WTC11 (cell line): ENCODE results near the gene NR3C1. TPM values are rescaled to one million over a fixed set of nuclear protein-coding genes. Genes with fewer than 3 reads are reported as not detected.

Experiments
- ATAC-seq: fragments of 200-7000 bp; cut with Tn5 transposase; 2 replicates; pipeline ENCODE4 v1.10.0; 2021; ENCODE audit warnings: mild to moderate bottlenecking, moderate library complexity
- CTCF ChIA-PET: fragments of 300-600 bp; sonication (Branson Sonifier 250); formaldehyde crosslinking; loops from one replicate; lab custom pipeline; 2021; ENCODE audit warnings: antibody characterized with exemption; lab: Charles Lee
- POLR2A ChIA-PET: fragments of 350-600 bp; sonication (Branson Sonifier 250); formaldehyde crosslinking; loops from one replicate; lab custom pipeline; 2021; ENCODE audit warnings: antibody characterized with exemption; lab: Charles Lee
- DNase-seq: peaks from one replicate; pipeline ENCODE4 v3.0.0; 2021; ENCODE audit warnings: low spot score
- H3K27ac Mint-ChIP-seq: 2 replicates; pipeline ENCODE4 v1.8.0; 2021; ENCODE audit warnings: mixed read lengths
- H3K27me3 Mint-ChIP-seq: 2 replicates; pipeline ENCODE4 v1.8.0; 2021; ENCODE audit warnings: low read depth, mild to moderate bottlenecking, moderate library complexity, mixed read lengths
- H3K36me3 Mint-ChIP-seq: 2 replicates; pipeline ENCODE4 v1.8.0; 2021; ENCODE audit warnings: mixed read lengths
- H3K4me1 Mint-ChIP-seq: 2 replicates; pipeline ENCODE4 v1.8.0; 2022; ENCODE audit warnings: mixed read lengths
- H3K4me3 Mint-ChIP-seq: 2 replicates; pipeline ENCODE4 v1.8.0; 2021; ENCODE audit warnings: mild to moderate bottlenecking, moderate library complexity, mixed read lengths
- H3K9me3 Mint-ChIP-seq: 2 replicates; pipeline ENCODE4 v1.8.0; 2021; ENCODE audit warnings: mixed read lengths
- AFF4 ChIP-seq: sonication (generic); formaldehyde crosslinking; IDR thresholded peaks from 2 replicates; pipeline ENCODE4 v1.8.1; 2023; ENCODE audit warnings: mild to moderate bottlenecking, missing genetic modification reagents, borderline replicate concordance
- ATF1 ChIP-seq: sonication (generic); formaldehyde crosslinking; IDR thresholded peaks from 2 replicates; pipeline ENCODE4 v1.8.1; 2023; ENCODE audit warnings: mild to moderate bottlenecking, moderate library complexity, missing genetic modification reagents
- ATF2 ChIP-seq: sonication (generic); formaldehyde crosslinking; IDR thresholded peaks from 2 replicates; pipeline ENCODE4 v1.8.1; 2022; ENCODE audit warnings: low read depth, missing genetic modification reagents, borderline replicate concordance
- CREB1 ChIP-seq: sonication (generic); formaldehyde crosslinking; IDR thresholded peaks from 2 replicates; pipeline ENCODE4 v1.8.0; 2023; ENCODE audit warnings: mild to moderate bottlenecking, missing genetic modification reagents
- EMX1 ChIP-seq: fragments of 250-450 bp; sonication (Bioruptor Pico); IDR thresholded peaks from 2 replicates; pipeline ENCODE4 v1.8.0; 2021; ENCODE audit warnings: mild to moderate bottlenecking
- ETV6 ChIP-seq: sonication (generic); formaldehyde crosslinking; IDR thresholded peaks from 2 replicates; pipeline ENCODE4 v1.8.1; 2022; ENCODE audit warnings: mild to moderate bottlenecking, missing genetic modification reagents
- GABPB1 ChIP-seq: sonication (generic); formaldehyde crosslinking; IDR thresholded peaks from 2 replicates; pipeline ENCODE4 v1.8.1; 2023; ENCODE audit warnings: mild to moderate bottlenecking, missing genetic modification reagents
- KAT7 ChIP-seq: sonication (generic); formaldehyde crosslinking; IDR thresholded peaks from 2 replicates; pipeline ENCODE4 v1.8.1; 2023; ENCODE audit warnings: missing genetic modification reagents, mild to moderate bottlenecking, borderline replicate concordance
- SMAD3 ChIP-seq: sonication (generic); formaldehyde crosslinking; IDR thresholded peaks from 2 replicates; pipeline ENCODE4 v1.8.0; 2022; ENCODE audit warnings: missing genetic modification reagents, mild to moderate bottlenecking, borderline replicate concordance
- ZMAT4 ChIP-seq: fragments of 250-450 bp; sonication (Bioruptor Pico); IDR thresholded peaks from 2 replicates; pipeline ENCODE4 v1.9.0; 2021; ENCODE audit warnings: mild to moderate bottlenecking
- ZNF121 ChIP-seq: sonication (generic); formaldehyde crosslinking; IDR thresholded peaks from 2 replicates; pipeline ENCODE4 v1.8.0; 2023; ENCODE audit warnings: missing genetic modification reagents
- total RNA-seq: library from RNA; stranded (reverse); gene quantifications from 3 replicates; pipeline ENCODE4 v1.2.3, GENCODE V29; 2021
- TF ChIP-seq, protein P1 (sequence below): sonication (generic); formaldehyde crosslinking; IDR thresholded peaks from 2 replicates; pipeline ENCODE4 v1.8.1; 2023; ENCODE audit warnings: mild to moderate bottlenecking, missing genetic modification reagents
- TF ChIP-seq, protein P2 (sequence below): sonication (generic); formaldehyde crosslinking; IDR thresholded peaks from 2 replicates; pipeline ENCODE4 v1.8.0; 2023; ENCODE audit warnings: missing genetic modification reagents, mild to moderate bottlenecking, borderline replicate concordance

NR3C1 gene
- total RNA-seq, 1 experiment from 2014 or later = 15.0 TPM

- peaks cover 16% of the 10 kb centered on the region for H3K9me3 Mint-ChIP-seq
- no peak for TF ChIP-seq ZNF121 (CRISPR knock-in tag)
- TF ChIP-seq ATF1 = no peak
- TF ChIP-seq EMX1 = no peak
- TF ChIP-seq AFF4 (CRISPR knock-in tag) = no peak
- TF ChIP-seq, protein P1, sequence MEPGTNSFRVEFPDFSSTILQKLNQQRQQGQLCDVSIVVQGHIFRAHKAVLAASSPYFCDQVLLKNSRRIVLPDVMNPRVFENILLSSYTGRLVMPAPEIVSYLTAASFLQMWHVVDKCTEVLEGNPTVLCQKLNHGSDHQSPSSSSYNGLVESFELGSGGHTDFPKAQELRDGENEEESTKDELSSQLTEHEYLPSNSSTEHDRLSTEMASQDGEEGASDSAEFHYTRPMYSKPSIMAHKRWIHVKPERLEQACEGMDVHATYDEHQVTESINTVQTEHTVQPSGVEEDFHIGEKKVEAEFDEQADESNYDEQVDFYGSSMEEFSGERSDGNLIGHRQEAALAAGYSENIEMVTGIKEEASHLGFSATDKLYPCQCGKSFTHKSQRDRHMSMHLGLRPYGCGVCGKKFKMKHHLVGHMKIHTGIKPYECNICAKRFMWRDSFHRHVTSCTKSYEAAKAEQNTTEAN = no peak
- TF ChIP-seq, protein P2, sequence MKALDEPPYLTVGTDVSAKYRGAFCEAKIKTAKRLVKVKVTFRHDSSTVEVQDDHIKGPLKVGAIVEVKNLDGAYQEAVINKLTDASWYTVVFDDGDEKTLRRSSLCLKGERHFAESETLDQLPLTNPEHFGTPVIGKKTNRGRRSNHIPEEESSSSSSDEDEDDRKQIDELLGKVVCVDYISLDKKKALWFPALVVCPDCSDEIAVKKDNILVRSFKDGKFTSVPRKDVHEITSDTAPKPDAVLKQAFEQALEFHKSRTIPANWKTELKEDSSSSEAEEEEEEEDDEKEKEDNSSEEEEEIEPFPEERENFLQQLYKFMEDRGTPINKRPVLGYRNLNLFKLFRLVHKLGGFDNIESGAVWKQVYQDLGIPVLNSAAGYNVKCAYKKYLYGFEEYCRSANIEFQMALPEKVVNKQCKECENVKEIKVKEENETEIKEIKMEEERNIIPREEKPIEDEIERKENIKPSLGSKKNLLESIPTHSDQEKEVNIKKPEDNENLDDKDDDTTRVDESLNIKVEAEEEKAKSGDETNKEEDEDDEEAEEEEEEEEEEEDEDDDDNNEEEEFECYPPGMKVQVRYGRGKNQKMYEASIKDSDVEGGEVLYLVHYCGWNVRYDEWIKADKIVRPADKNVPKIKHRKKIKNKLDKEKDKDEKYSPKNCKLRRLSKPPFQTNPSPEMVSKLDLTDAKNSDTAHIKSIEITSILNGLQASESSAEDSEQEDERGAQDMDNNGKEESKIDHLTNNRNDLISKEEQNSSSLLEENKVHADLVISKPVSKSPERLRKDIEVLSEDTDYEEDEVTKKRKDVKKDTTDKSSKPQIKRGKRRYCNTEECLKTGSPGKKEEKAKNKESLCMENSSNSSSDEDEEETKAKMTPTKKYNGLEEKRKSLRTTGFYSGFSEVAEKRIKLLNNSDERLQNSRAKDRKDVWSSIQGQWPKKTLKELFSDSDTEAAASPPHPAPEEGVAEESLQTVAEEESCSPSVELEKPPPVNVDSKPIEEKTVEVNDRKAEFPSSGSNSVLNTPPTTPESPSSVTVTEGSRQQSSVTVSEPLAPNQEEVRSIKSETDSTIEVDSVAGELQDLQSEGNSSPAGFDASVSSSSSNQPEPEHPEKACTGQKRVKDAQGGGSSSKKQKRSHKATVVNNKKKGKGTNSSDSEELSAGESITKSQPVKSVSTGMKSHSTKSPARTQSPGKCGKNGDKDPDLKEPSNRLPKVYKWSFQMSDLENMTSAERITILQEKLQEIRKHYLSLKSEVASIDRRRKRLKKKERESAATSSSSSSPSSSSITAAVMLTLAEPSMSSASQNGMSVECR = no peak
- no peak for TF ChIP-seq SMAD3 (CRISPR knock-in tag)
- no peak for TF ChIP-seq ETV6 (CRISPR knock-in tag)
- TF ChIP-seq KAT7 (CRISPR knock-in tag) = no peak
- TF ChIP-seq CREB1 (CRISPR knock-in tag) = no peak
- TF ChIP-seq ZMAT4 (CRISPR knock-in tag) = no peak
- H3K4me3 Mint-ChIP-seq = no peak overlapping the region
- no peaks in the 10 kb centered on the region for H3K36me3 Mint-ChIP-seq
- ChIA-PET CTCF (no interaction called here), POLR2A (no interaction called here)
- no peak for ATAC-seq
- H3K4me1 Mint-ChIP-seq = peaks cover 15% of the 10 kb centered on the region
- no peaks in the 10 kb centered on the region for H3K27me3 Mint-ChIP-seq
- H3K27ac Mint-ChIP-seq = no peak overlapping the region
- DNase-seq = no peak
Observed at GRCh38 chr5:143241892-143242291, 161.6 kb downstream of the NR3C1 start.

DNA sequence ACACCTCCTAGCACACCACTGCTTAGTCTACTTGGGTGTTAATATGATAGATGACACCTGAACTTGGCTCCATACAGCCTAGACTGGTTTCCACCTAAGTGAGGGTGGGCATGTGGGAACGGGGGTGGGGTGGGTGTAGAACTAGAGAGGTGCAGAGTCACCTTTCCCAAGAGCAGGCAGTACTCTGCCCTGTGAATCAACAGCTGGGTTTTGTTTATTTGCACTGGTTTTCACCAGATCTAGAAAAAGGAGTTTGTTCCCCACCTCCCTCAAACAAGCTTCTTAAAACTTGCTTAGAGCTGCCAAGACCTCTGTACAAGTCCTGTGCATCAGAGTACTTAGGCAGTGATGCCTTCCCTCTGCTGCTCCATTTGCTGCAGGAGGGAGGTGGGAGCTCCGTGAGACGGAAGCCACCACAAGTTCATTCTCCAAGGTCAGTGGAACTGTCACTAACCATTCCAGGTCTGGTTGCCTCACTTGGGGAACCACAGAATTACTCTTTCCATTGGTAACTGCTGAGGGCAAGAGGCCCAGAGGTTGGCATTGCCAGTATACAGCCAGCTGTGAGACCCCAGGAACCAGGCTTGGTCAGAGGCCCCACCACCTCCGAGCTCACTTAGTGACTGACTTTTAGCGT, 163.5 kb downstream of the NR3C1 start:
- Mint-ChIP-seq H3K4me1 (peaks cover 15% of the 10 kb centered on the region), H3K27ac (no peak overlapping the region), H3K36me3 (no peaks in the 10 kb centered on the region), H3K9me3 (peaks cover 9% of the 10 kb centered on the region)
- DNase-seq = no peak
- POLR2A ChIA-PET = interaction anchor here (0.6 to 0.8 kb wide), 2 partner anchors 10 to 13 kb away, joined by 3 read pairs; no protein-coding TSS in a partner anchor
- CTCF ChIA-PET = no interaction called here
- TF ChIP-seq ATF2 (CRISPR knock-in tag) (no peak), GABPB1 (CRISPR knock-in tag) (no peak)
- TF ChIP-seq, all 79 proteins: peak for 0
- Mint-ChIP-seq H3K27me3 (no peaks in the 10 kb centered on the region; the same call in 1 of the 2 replicates), H3K4me3 (no peak overlapping the region)
- ATAC-seq = no peak
